Measurements from ENCODE around the gene METTL3.

METTL3 gene

DNA sequence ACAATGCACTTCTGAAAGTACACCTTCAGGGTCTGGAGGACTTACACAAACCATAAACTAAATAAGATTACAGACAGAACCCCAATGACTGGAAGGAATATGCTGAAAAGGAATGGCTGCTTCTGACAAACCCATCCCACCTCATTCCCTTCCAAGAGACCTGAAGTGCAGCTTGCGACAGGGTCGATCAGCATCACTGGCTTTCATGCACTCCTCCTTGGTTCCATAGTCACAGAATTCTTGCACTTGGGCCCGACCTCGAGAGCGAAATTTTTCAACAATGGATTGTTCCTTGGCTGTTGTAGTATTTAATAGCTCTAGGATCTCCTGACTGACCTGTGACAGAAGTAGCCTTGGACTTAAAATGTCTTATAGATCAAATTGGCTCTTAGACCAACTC, 9.6 kb downstream of the METTL3 start:
- H3K27me3 ChIP-seq (replicated peaks; ENCODE audit: insufficient read depth, low read length): no peaks in the 10 kb centered on the region
- no peak overlapping the region for H3K27ac ChIP-seq (ENCODE audit: low read length)
- H4K20me1 ChIP-seq (ENCODE audit: insufficient read depth, low read length): no peaks in the 10 kb centered on the region
- peaks cover 6% of the 10 kb centered on the region; the same call in 1 of the 2 replicates for H3K4me1 ChIP-seq (ENCODE audit: low read length)
- H3K79me2 ChIP-seq (ENCODE audit: low read length): peaks cover 3% of the 10 kb centered on the region
- H3K9ac ChIP-seq (ENCODE audit: low read length): no peak overlapping the region
- H3K9me2 ChIP-seq (replicated peaks; ENCODE audit: insufficient read depth, low read length): no peaks in the 10 kb centered on the region
- TF ChIP-seq, protein P1, sequence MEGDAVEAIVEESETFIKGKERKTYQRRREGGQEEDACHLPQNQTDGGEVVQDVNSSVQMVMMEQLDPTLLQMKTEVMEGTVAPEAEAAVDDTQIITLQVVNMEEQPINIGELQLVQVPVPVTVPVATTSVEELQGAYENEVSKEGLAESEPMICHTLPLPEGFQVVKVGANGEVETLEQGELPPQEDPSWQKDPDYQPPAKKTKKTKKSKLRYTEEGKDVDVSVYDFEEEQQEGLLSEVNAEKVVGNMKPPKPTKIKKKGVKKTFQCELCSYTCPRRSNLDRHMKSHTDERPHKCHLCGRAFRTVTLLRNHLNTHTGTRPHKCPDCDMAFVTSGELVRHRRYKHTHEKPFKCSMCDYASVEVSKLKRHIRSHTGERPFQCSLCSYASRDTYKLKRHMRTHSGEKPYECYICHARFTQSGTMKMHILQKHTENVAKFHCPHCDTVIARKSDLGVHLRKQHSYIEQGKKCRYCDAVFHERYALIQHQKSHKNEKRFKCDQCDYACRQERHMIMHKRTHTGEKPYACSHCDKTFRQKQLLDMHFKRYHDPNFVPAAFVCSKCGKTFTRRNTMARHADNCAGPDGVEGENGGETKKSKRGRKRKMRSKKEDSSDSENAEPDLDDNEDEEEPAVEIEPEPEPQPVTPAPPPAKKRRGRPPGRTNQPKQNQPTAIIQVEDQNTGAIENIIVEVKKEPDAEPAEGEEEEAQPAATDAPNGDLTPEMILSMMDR (IDR thresholded peaks at IDR 0.05; ENCODE audit: low read length): no peak
- TF ChIP-seq EZH2 (optimal IDR thresholded peaks at IDR 0.05; ENCODE audit: low read depth, low read length) (no peak), EZH2phosphoT487 (IDR thresholded peaks at IDR 0.05; ENCODE audit: low read length) (no peak)
- no peaks in the 10 kb centered on the region for H3K9me3 ChIP-seq (replicated peaks; ENCODE audit: insufficient read depth, low read length)
- H3K4me2 ChIP-seq (ENCODE audit: low read depth, low read length): no peak overlapping the region
- H2AFZ ChIP-seq (ENCODE audit: low read length): no peak overlapping the region
- DNase-seq: no peak
- peaks cover 14% of the 10 kb centered on the region; the same call in 1 of the 2 replicates for H3F3A ChIP-seq (ENCODE audit: insufficient read depth, low read length)
- H3K4me3 ChIP-seq (ENCODE audit: low read length): no peak overlapping the region
- H3K36me3 ChIP-seq (replicated peaks; ENCODE audit: insufficient read depth, low read length): no peaks in the 10 kb centered on the region

DNA sequence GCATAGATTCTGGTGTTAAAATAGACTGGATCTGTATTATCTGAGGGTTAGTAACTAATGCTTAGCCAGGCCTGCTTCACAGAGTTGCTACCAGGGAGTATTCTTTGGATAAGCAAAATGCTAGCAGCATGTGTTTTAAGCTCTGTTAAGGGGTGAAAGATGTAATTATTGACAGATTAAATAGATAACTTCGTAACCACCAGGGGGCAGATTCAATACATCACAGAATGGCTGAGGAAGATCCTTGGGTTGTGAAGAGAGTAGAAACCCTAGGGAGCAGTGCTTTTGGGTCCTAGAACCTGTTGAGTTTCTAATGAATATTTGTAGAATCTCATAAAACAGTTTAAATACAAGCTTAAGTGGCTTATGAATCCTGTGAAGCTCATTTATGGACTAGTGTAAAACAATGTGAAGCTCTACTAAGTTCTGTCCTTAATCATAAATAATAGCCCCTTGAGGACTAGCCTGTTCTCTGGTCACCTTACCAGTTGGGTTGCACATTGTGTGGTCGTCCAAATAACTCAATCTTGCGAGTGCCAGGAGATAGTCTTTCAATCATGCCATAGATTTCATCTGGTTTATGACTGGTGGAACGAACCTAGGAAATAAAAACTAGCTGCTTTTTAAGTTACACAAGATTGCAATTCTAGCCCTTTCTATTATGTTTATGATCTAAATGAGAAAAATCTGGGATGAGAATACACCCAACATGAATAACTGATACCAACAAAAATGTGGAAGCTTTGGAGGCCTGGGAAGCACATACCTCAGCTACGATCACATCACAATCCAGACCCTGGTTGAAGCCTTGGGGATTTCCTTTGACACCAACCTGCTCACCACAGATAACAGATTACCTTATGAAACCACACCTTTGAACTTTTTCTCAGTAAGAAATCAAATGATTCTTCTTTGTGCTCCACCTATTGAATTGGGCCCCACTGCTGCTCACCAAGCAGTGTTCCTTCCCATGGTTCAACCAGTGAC, 12.3 kb downstream of the METTL3 start:
- Histone ChIP-seq H3K4me1 (ENCODE audit: low read length) (no peaks in the 10 kb centered on the region), H3K9me3 (replicated peaks; ENCODE audit: insufficient read depth, low read length) (no peaks in the 10 kb centered on the region), H3K27me3 (replicated peaks; ENCODE audit: insufficient read depth, low read length) (no peaks in the 10 kb centered on the region), H2AFZ (ENCODE audit: low read length) (no peak overlapping the region), H3K36me3 (replicated peaks; ENCODE audit: insufficient read depth, low read length) (no peaks in the 10 kb centered on the region; the same call in 1 of the 2 replicates), H4K20me1 (ENCODE audit: insufficient read depth, low read length) (no peaks in the 10 kb centered on the region), H3K27ac (ENCODE audit: low read length) (no peak overlapping the region), H3F3A (ENCODE audit: insufficient read depth, low read length) (peaks cover 6% of the 10 kb centered on the region; the same call in 1 of the 2 replicates), H3K79me2 (ENCODE audit: low read length) (no peaks in the 10 kb centered on the region), H3K4me2 (ENCODE audit: low read depth, low read length) (no peak overlapping the region), H3K9me2 (replicated peaks; ENCODE audit: insufficient read depth, low read length) (no peaks in the 10 kb centered on the region), H3K9ac (ENCODE audit: low read length) (no peak overlapping the region), H3K4me3 (ENCODE audit: low read length) (no peak overlapping the region)
- DNase-seq: peak; percentile 27
- TF ChIP-seq, protein P1 (IDR thresholded peaks at IDR 0.05; ENCODE audit: low read length): peak; percentile 34
- no peak for TF ChIP-seq EZH2phosphoT487 (IDR thresholded peaks at IDR 0.05; ENCODE audit: low read length)

DNA sequence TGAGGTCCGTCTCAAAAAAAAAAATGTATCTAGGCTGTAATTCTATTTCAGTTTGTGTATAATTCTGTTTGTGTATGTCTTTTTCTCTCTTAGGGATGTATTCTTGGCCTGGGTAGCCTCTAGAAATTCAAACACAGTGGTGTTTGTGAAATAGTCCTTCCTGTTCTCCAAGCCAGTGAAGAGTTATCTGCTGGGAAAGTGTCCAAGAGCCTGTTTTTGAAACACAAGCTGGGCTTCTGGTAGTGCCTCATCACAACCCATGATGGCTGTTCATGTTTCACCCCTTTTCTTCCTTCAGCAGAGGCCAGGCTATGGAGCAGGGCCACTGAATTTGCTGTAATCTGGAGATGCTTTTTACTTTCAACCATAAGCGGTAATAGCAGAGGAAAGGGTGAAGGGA, 14.7 kb downstream of the METTL3 start:
- Histone ChIP-seq H3K4me2 (ENCODE audit: low read depth, low read length) (no peak overlapping the region), H3K4me3 (ENCODE audit: low read length) (no peak overlapping the region), H3F3A (ENCODE audit: insufficient read depth, low read length) (peaks cover 6% of the 10 kb centered on the region; the same call in 1 of the 2 replicates), H3K4me1 (ENCODE audit: low read length) (no peaks in the 10 kb centered on the region), H3K27ac (ENCODE audit: low read length) (no peak overlapping the region), H3K36me3 (replicated peaks; ENCODE audit: insufficient read depth, low read length) (no peaks in the 10 kb centered on the region; the same call in 1 of the 2 replicates), H4K20me1 (ENCODE audit: insufficient read depth, low read length) (no peaks in the 10 kb centered on the region), H2AFZ (ENCODE audit: low read length) (no peak overlapping the region), H3K79me2 (ENCODE audit: low read length) (no peaks in the 10 kb centered on the region), H3K9ac (ENCODE audit: low read length) (no peak overlapping the region), H3K9me2 (replicated peaks; ENCODE audit: insufficient read depth, low read length) (no peaks in the 10 kb centered on the region), H3K9me3 (replicated peaks; ENCODE audit: insufficient read depth, low read length) (no peaks in the 10 kb centered on the region), H3K27me3 (replicated peaks; ENCODE audit: insufficient read depth, low read length) (no peaks in the 10 kb centered on the region)
- TF ChIP-seq EZH2 (optimal IDR thresholded peaks at IDR 0.05; ENCODE audit: low read depth, low read length): no peak
- TF ChIP-seq, protein P1 (IDR thresholded peaks at IDR 0.05; ENCODE audit: low read length): no peak
- no peak for TF ChIP-seq EZH2phosphoT487 (IDR thresholded peaks at IDR 0.05; ENCODE audit: low read length)
- DNase-seq: no peak
